CD14-positive monocyte (primary cell): ENCODE data around the gene TASOR. TPM values are rescaled to one million over a fixed set of nuclear protein-coding genes. Genes with fewer than 3 reads are reported as not detected.

Source experiments
- DNase-seq, 3 donors: peaks; one replicate each; pipeline ENCODE4 v3.0.0-alpha.2; 2011 to 2022
- H2AFZ ChIP-seq: 2 replicates; pipeline ENCODE4 v1.6.0; 2012; ENCODE audit warnings: mild to moderate bottlenecking, low read depth, low read length, inconsistent platforms; ENCODE audit not compliant: insufficient read depth, poor library complexity, severe bottlenecking
- H3K27ac ChIP-seq, 2 donors: 1 replicate in 1 of 2; 2 replicates in 1 of 2; pipeline ENCODE4 v1.5.1; 2012 to 2013; ENCODE audit warnings: low read length in 2 of 2, control low read depth in 1 of 2, inconsistent platforms in 1 of 2, low read depth in 1 of 2, mild to moderate bottlenecking in 1 of 2
- H3K27me3 ChIP-seq, 2 donors: one replicate each; pipeline versions ENCODE4 v1.6.0 to v1.6.1; 2011 to 2013; ENCODE audit warnings: low read length in 2 of 2; ENCODE audit not compliant: control insufficient read depth in 2 of 2, insufficient read depth in 2 of 2
- H3K36me3 ChIP-seq, 2 donors: replicated peaks in 1 of 2; 1 replicate in 1 of 2; 2 replicates in 1 of 2; pipeline versions ENCODE4 v1.5.1 to v1.6.1; 2012 to 2013; ENCODE audit warnings: low read length in 2 of 2, control low read depth in 1 of 2, inconsistent platforms in 1 of 2, mild to moderate bottlenecking in 1 of 2; ENCODE audit not compliant: insufficient read depth in 2 of 2, control insufficient read depth in 1 of 2
- H3K4me1 ChIP-seq, 2 donors: 1 replicate in 1 of 2; 2 replicates in 1 of 2; pipeline versions ENCODE4 v1.5.1 to v1.6.1; 2012 to 2013; ENCODE audit warnings: low read length in 2 of 2, control low read depth in 1 of 2, inconsistent platforms in 1 of 2, mild to moderate bottlenecking in 1 of 2, moderate library complexity in 1 of 2; ENCODE audit not compliant: insufficient read depth in 2 of 2, control insufficient read depth in 1 of 2
- H3K4me2 ChIP-seq: replicated peaks from 2 replicates; pipeline ENCODE3; 2012; ENCODE audit warnings: low read length, moderate library complexity, mild to moderate bottlenecking; ENCODE audit not compliant: poor library complexity, severe bottlenecking; ENCODE audit errors: extremely low read depth
- H3K4me3 ChIP-seq, 3 experiments: fragments of 200-600 bp in 1 of 3; sonication (generic) in 1 of 3; replicated peaks in 1 of 3; 1 replicate in 2 of 3; 2 replicates in 1 of 3; pipeline ENCODE4 v1.5.1; 2011 to 2013; ENCODE audit warnings: low read length in 3 of 3, mild to moderate bottlenecking in 3 of 3, control low read depth in 2 of 3, low read depth in 2 of 3, inconsistent platforms in 1 of 3, moderate library complexity in 1 of 3
- H3K79me2 ChIP-seq: 2 replicates; pipeline ENCODE4 v1.6.0; 2012; ENCODE audit warnings: mild to moderate bottlenecking, control low read depth, inconsistent platforms, low read length, moderate library complexity; ENCODE audit not compliant: insufficient read depth
- H3K9ac ChIP-seq: 2 replicates; pipeline ENCODE4 v1.6.0; 2017; ENCODE audit warnings: low read length, mild to moderate bottlenecking; ENCODE audit not compliant: insufficient read depth, poor library complexity, severe bottlenecking
- H3K9me3 ChIP-seq, 2 donors: replicated peaks in 1 of 2; 1 replicate in 1 of 2; 2 replicates in 1 of 2; pipeline versions ENCODE4 v1.5.1 to v1.6.1; 2012 to 2013; ENCODE audit warnings: low read length in 2 of 2, control low read depth in 1 of 2; ENCODE audit not compliant: control insufficient read depth in 1 of 2, insufficient read depth in 1 of 2
- H4K20me1 ChIP-seq: 2 replicates; pipeline ENCODE4 v1.6.0; 2012; ENCODE audit warnings: mild to moderate bottlenecking, low read length, control low read depth, moderate library complexity; ENCODE audit not compliant: insufficient read depth
- H3K27ac Mint-ChIP-seq, 7 donors: one replicate each; pipeline ENCODE4 v1.8.0; 2020; ENCODE audit warnings: mild to moderate bottlenecking in 7 of 7, mixed read lengths in 7 of 7, moderate library complexity in 6 of 7, inconsistent platforms in 2 of 7
- H3K27me3 Mint-ChIP-seq, 3 donors: one replicate each; pipeline ENCODE4 v1.8.0; 2021 to 2022; ENCODE audit warnings: low read depth in 3 of 3, mild to moderate bottlenecking in 3 of 3, mixed read lengths in 3 of 3, moderate library complexity in 3 of 3, inconsistent platforms in 1 of 3
- H3K36me3 Mint-ChIP-seq, 2 donors: one replicate each; pipeline ENCODE4 v1.8.0; 2020; ENCODE audit warnings: mixed read lengths in 2 of 2, inconsistent platforms in 1 of 2, mild to moderate bottlenecking in 1 of 2
- H3K4me1 Mint-ChIP-seq: one replicate; pipeline ENCODE4 v1.8.0; 2020; ENCODE audit warnings: mild to moderate bottlenecking, mixed read lengths
- H3K4me3 Mint-ChIP-seq, 2 donors: one replicate each; pipeline ENCODE4 v1.8.0; 2020; ENCODE audit warnings: mild to moderate bottlenecking in 2 of 2, mixed read lengths in 2 of 2, moderate library complexity in 1 of 2
- H3K9me3 Mint-ChIP-seq, 7 donors: one replicate each; pipeline ENCODE4 v1.8.0; 2020 to 2022; ENCODE audit warnings: mixed read lengths in 7 of 7, mild to moderate bottlenecking in 6 of 7, moderate library complexity in 6 of 7, inconsistent platforms in 2 of 7
- WGBS: methylation state at CpG from one replicate; pipeline ENCODE4 v1.1.5; 2013; ENCODE audit warnings: missing lambda C conversion rate; ENCODE audit not compliant: insufficient coverage; 5-methylcytosine and 5-hydroxymethylcytosine counted together
- intact Hi-C, 2 donors: fragments of 100-400 bp; cut with micrococcal nuclease; formaldehyde crosslinking; loops; one replicate each; pipeline versions ENCODE4 v1.15.0 to v1.15.1; 2023
- polyA plus RNA-seq, 3 donors: library from polyadenylated mRNA; depleted of rRNA in 1 of 3; unstranded in 2 of 3; stranded (reverse) in 1 of 3; fragments of 300-500 nt in 2 of 3; fragments of >200 nt in 1 of 3; fragmentation: Illumina TruSeq in 2 of 3; gene quantifications; 1 replicate in 2 of 3; 2 replicates in 1 of 3; pipeline ENCODE4 v1.2.3, GENCODE V29; 2012 to 2021
- TF ChIP-seq, protein P1 (sequence below): fragments of 200-600 bp; IDR thresholded peaks from one replicate; pipeline ENCODE4 v1.8.0; 2022; ENCODE audit warnings: antibody characterized with exemption, mild to moderate bottlenecking

Gene TASOR
- polyA plus RNA-seq, 3 donors: 10.8 to 27.4 (median 18.6) TPM

DNA sequence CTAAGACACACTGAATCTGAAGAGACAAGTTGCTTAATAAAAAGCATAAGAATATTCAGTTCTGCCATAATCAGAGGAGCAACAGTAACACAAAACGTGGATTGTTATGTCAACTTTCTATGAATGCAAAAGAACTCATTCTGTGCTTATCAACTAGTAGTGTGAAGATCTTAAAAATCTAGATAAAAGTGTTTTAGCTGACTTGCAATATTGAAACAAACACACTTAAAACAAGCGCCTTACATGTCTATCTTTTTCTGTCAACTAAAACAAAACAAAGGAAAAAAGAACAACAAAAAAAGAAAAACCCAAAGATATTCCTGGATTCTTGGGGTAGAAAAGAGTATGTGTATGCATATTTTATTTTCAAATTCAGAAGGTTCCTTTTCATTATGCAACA is 37.7 kb downstream of the TASOR start:
- WGBS: no CpG with 5 or more reads among the region's 2 CpGs
- Histone ChIP-seq H3K4me2 (no peak overlapping the region), H3K36me3 (peaks cover 84 to 100% of the 10 kb centered on the region in 2 donors), H3K4me1 (no peaks in the 10 kb centered on the region), H4K20me1 (peaks cover 49% of the 10 kb centered on the region), H3K27me3 (no peaks in the 10 kb centered on the region), H3K4me3 (no peak overlapping the region), H3K79me2 (peaks cover 11% of the 10 kb centered on the region), H3K9ac (no peak overlapping the region), H3K27ac (no peak overlapping the region), H3K9me3 (no peaks in the 10 kb centered on the region), H2AFZ (no peak overlapping the region)
- TF ChIP-seq, protein P1, sequence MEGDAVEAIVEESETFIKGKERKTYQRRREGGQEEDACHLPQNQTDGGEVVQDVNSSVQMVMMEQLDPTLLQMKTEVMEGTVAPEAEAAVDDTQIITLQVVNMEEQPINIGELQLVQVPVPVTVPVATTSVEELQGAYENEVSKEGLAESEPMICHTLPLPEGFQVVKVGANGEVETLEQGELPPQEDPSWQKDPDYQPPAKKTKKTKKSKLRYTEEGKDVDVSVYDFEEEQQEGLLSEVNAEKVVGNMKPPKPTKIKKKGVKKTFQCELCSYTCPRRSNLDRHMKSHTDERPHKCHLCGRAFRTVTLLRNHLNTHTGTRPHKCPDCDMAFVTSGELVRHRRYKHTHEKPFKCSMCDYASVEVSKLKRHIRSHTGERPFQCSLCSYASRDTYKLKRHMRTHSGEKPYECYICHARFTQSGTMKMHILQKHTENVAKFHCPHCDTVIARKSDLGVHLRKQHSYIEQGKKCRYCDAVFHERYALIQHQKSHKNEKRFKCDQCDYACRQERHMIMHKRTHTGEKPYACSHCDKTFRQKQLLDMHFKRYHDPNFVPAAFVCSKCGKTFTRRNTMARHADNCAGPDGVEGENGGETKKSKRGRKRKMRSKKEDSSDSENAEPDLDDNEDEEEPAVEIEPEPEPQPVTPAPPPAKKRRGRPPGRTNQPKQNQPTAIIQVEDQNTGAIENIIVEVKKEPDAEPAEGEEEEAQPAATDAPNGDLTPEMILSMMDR: no peak
- Mint-ChIP-seq H3K9me3 (no peaks in the 10 kb centered on the region), H3K36me3 (peaks cover 74 to 87% of the 10 kb centered on the region in 2 donors), H3K27me3 (no peaks in the 10 kb centered on the region), H3K4me3 (no peak overlapping the region), H3K4me1 (no peaks in the 10 kb centered on the region), H3K27ac (no peak overlapping the region)
- intact Hi-C loops: no loop called here
- DNase-seq: no peak

DNA sequence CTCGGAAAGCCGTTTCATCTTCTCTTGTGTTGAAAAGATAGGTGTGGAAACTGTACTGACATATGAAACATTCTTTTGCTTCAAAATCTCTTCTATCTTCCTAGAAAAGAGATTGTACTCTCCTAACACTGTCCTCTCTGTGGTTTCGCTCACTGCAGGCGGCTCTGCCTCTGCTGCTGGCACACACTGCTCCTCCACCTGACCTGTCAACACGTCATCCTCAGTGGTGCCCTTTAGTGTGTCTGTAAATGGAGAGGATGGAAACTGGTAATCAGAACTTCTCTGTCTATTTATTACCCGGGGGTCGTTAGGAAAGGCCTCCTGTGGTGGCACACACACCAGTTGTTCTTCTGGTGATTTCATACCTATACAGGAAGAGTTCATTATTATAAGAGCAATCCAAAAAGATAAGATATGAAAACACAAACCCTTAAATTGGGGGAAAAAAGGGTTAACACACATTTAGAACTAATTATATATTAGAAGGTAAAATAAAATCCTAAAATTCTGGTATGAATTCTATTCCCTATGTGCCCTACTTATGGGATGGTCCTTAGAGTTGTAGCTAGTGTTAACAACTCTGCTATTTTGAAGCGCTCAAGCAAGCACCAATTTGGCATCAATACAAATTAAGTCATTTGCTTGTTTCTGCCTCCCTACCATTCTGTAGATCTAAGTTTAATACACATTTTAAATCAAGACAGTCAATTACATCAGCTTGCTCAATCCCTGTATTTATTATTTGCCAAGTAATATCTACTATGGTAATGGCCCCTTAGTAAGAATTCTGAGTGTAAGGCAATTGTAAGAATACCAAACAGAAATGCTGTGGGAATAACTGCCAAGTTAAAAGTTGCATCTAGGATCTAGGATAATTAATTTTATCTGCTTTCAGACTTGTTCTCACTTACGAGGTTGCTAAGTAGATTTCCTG is 49.2 kb downstream of the TASOR start:
- TF ChIP-seq, protein P1: no peak
- Histone ChIP-seq H3K9ac (no peak overlapping the region), H3K9me3 (no peaks in the 10 kb centered on the region), H3K4me2 (no peak overlapping the region), H3K36me3 (peaks cover 78 to 93% of the 10 kb centered on the region in 2 donors), H3K27ac (no peak overlapping the region), H2AFZ (no peak overlapping the region), H4K20me1 (peaks cover 15% of the 10 kb centered on the region), H3K27me3 (no peaks in the 10 kb centered on the region), H3K4me3 (no peak overlapping the region), H3K79me2 (no peaks in the 10 kb centered on the region), H3K4me1 (no peaks in the 10 kb centered on the region)
- no CpG with 5 or more reads among the region's 9 CpGs for WGBS
- H3K9me3 Mint-ChIP-seq: no peaks in the 10 kb centered on the region
- H3K27me3 Mint-ChIP-seq: no peaks in the 10 kb centered on the region
- DNase-seq: no peak
- H3K4me1 Mint-ChIP-seq: no peaks in the 10 kb centered on the region
- H3K27ac Mint-ChIP-seq: no peak overlapping the region
- peaks cover 64 to 92% of the 10 kb centered on the region in 2 donors for H3K36me3 Mint-ChIP-seq
- intact Hi-C loops: no loop called here
- H3K4me3 Mint-ChIP-seq: no peak overlapping the region

Other genes with a start within 250 kb of the TASOR start
- not detected for gene ERC2, start 214.8 kb downstream of the TASOR start, polyA plus RNA-seq
- gene CCDC66, start 126.1 kb downstream of the TASOR start, polyA plus RNA-seq: 1 to 10 TPM; 4.4 to 6.8 (median 4.7) TPM
- 10 to 100 TPM; 22.6 to 29.5 (median 26.5) TPM for gene ARHGEF3, start 118.7 kb upstream of the TASOR start, polyA plus RNA-seq